Glomerular visceral epithelial cell (primary cell): ENCODE data around the gene DSTYK.
"Not testable (repeated sequence)": the region's sequence is repeated elsewhere in the genome, so short reads cannot be mapped to it uniquely, and the experiment has no call there.

Source experiments
- DNase-seq: peaks from one replicate; pipeline ENCODE4 v3.0.0-alpha.2; 2016; ENCODE audit errors: extremely low spot score

The DSTYK gene

DNA sequence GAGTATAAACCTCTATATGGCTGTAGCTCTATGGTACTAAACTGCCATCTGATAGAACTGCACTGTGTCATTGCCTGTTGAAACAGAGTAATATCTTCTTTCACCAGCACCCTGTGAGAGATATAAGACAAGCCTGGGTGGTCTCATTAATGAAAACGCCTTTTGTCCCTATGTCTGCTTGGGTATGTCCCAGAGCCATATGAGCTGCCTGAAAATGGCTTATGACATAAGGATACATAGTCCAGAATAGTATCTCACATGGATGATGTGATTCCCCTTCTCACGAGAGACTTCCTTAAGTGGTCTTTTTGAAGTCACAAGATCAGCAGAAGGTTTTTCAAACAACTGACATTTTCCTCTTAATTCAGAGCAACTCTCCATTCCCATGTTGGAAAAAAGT, 8.9 kb upstream of the DSTYK start:
- no peak for DNase-seq

GRCh38 chr1:205217418-205217817, 5.9 kb upstream of the DSTYK start:
- no peak for DNase-seq

DNA sequence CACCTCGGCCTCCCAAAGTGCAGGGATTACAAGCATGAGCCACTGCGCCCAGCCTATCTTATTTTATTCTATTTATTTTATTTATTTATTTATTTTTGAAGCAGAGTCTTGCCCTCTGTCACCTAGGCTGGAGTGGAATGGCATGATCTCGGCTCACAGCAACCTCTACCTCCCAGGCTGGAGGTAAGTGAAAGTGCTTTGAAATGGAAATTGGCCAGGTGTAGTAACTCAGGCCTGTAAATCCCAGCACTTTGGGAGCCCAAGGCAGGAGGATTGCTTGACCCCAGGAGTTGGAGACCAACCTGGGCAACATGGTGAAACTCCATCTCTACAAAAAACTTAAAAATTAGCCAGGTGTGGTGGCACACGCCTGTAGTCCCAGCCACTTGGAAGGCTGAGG, 5.1 kb upstream of the DSTYK start:
- no peak for DNase-seq

DNA sequence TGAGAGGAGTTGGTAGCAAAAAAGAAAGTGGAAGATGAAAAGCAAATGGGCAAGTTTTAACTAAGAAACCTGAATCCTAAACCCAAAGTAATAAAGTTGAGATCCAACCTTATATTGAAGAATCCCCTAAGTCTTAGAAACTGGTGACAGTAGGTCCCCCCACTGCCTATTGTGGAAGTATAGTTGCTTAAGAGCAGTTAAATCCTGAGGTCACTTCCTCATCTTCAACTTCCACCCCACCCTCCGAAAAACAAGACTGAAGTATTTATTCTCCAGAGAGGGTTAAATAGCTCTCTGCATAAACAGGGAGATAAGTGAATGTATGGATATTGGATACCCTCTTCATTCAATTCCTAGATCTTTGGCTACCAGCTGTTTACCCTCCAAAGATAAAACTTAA, 3.3 kb upstream of the DSTYK start:
- no peak for DNase-seq

GRCh38 chr1:205211839-205212536, 486 bp upstream of the DSTYK start:
- DNase-seq, result no peak

GRCh38 chr1:205210756-205211168, 740 bp downstream of the DSTYK start:
- peak; percentile 20 for DNase-seq

GRCh38 chr1:205208811-205209210, 2.7 kb downstream of the DSTYK start:
- DNase-seq, result no peak

DNA sequence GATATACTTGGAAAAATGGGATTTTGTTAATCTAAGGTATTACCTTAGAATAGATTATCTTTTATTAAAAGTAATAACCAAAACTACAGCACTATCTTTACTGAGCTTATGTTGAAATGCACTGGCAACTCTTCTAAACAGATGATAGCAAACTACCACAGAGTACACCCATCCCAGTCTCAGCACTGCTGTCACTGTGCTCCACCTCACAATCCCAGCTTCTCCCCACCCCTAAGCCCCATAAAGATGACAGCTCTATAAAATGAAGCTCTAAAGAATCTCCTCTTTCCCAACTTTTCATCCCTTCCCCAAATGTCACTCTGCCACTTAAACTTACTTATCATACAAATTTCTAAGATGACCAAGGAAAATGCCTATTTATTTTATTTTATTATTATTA, 6.4 kb downstream of the DSTYK start:
- DNase-seq, result no peak

DNA sequence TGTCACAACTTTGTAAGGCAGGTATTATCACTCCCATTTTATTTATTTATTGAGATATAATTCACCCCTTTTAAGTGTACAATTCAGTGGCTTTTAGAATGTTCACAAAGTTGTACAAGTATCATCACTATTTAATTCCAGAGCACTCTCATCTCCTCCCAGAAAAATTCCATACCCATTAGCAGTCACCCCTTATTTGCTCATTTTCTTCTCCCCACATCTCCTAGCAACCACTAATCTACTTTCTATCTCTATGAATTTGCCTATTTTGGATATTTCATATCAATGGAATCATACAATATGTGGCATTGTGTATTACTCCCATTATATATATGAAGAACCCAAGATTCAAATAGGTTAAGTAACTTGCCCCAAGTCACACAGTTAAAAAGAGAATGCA, 7.0 kb downstream of the DSTYK start:
- DNase-seq, result no peak

DNA sequence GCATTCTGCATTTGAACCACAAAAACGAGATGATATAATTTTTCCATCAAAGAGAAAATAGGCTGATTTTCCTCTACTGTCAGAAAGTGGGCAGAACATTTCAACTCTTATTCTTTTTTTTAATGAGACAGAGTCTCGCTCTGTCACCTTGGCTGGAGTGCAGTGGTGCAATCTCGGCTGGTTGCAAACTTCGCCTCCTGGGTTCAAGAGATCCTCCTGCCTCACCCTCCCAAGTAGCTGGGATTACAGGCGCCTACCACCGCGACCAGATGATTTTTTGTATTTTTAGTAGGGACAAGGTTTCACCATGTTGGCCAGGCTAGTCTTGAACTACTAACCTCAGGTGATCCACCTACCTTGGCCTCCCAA, 11.6 kb downstream of the DSTYK start:
- no peak for DNase-seq

- no peak for DNase-seq
Observed at GRCh38 chr1:205199090-205199930, 12.2 kb downstream of the DSTYK start.

DNA sequence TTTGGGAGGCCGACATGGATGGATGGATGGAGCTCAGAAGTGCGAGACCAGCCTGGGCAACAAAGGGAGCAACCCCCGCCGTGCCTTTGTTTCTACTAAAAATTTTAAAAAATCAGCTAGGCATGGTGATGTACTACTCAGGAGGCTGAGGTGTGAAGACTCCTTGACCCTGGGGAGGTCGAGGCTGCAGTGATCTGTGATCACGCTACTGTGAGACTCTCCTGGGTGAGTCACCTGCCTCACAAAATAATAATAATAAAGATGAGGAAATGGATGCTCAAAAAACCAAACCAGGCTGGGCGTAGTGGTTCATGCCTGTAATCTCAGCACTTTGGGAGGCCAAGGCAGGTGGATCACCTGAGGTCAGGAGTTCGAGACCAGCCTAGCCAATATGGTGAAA, 19.2 kb downstream of the DSTYK start:
- DNase-seq, result no peak

GRCh38 chr1:205191622-205192021, 19.9 kb downstream of the DSTYK start:
- DNase-seq, result no peak

DNA sequence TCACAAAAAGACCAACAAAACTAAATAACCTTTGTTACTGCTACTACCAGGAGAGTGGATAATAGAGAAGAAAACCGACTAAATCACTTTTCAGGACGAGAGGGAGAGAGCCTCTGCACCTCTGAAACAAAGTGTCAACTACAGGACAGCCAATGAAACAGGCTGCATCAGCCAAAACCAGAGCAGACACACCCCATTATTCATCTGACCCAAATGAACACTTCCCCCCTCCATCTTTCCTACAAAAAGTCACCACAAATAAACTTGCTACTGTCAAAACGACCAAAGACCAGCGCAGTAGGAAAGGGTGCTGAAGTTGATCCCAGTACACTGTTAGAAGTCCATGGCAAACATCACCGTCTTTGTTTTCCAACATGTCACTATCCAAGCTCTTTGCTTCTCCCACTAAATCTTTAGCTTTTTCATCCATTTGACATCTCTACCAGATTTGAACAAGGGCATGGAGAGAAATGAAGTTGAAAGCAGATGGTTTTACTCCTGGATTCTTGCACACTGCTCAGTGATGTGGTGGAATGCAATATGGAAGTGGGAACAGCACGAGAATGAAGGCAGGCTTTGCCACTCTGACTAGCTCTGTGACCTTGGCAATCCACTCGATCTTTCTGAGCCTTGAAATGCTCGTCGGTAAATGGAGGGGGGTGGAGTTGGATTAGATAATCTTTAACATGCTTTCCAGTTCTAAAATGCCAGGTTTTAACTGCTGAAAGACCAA, 20.5 kb downstream of the DSTYK start:
- DNase-seq, result peak; percentile 22

- DNase-seq, result no peak
Observed at GRCh38 chr1:205189131-205189530, 22.4 kb downstream of the DSTYK start.

GRCh38 chr1:205188596-205188995, 22.9 kb downstream of the DSTYK start:
- no peak for DNase-seq

DNA sequence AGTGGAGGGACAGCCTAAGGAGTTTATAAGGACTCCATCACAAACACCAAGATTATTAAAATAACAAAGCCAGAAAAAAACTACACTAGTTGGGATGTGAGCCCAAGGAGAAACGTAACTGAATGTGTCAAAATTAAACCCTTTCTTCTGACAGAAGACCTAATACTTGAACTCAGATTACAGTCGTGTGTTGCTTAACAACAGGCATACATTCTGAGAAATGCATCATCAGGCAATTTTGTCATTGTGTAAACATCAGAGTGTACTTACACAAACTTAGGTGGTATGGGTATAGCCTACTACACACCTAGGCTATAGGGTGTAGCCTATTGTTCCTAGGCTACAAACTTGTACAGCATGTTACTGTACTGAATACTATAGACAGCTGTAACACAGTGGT, 23.4 kb downstream of the DSTYK start:
- DNase-seq, result no peak

DNA sequence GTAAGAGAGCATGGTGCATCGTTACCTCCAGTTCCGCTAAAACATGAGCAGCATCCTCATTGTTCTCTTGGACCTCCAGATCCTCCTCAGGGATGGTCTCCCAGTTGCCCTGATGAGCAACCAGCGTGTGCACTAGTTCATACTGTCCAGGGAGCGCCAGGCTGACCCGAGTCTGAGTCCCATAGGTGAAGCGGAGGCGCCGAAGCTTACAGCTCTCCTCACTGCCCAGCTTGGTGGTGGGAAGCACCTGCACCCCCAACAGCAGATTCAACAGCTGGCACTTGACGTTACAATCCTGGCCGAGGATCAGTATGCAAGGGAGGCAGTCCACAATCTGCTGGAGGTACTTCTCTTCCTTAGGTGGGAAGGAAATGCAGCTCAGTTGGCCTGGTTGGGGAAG, 24.1 kb downstream of the DSTYK start:
- DNase-seq, result no peak

DNA sequence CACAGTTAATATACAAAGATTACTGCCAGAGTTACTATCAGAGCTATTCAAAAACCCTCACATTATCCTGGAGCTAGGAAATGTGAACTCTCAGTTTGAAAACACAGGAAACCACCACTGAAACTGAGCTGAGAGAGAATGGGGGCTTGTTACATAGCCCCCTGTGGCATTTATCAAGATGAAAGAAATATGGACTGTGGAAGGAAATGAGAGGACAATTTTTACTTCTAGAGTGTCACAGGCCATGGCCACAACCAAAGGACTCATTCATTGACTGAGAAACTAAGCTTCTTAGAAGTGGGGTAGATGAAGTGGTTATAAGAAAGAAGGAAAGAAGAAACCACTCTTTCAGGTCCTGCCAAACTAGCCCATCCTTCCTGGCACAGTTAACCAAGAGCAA, 25.3 kb downstream of the DSTYK start:
- no peak for DNase-seq

DNA sequence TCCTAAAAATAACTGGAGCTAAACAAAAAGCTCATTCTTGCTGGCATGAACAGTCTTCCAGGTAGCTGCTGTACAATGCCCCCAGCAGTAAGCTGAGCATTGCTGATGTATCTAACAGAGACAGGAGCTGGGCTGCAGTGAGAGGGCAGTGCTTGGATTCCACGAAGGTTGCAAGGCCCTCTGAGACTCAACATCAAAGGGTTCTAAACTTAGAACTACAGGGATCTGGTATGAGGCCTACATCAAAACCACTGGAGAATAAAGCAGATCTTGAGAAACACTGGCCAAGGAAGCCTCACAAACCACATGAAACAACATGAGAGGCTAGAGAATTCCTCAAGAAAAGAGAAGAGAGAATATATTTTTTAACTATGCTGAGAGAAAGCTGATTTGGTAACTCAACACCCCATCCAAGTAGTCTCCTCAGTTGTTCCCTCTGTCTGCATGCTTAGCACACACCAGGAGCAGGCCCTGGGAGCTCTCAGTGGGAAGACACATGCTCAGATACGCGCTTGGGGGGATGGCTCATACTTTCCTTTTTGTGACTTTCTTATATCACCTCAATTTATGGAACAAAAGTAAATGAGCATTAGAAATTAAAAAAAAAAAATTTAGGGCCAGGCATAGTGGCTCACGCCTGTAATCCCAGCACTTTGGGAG, 27.7 kb downstream of the DSTYK start:
- DNase-seq, result no peak

DNA sequence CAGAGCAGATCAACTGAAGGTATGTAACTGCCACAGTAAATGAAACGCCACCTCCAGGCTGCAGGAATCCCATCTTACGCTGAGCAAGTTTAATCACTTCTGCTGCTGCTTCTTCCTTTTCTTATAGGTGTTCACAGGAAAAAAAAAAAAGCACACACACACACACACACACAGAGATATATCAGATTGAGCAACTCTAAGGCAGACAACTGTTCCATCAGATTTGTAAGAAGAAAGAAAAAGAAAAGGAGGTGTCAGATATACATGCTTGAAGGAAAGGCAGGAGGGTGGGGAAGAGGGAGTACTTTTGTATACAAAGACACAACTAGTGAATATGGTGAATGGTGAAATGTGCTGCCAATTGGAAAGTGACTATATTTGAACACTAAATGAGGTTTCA, 28.6 kb downstream of the DSTYK start:
- DNase-seq, result no peak

GRCh38 chr1:205180331-205180730, 31.2 kb downstream of the DSTYK start:
- not testable (repeated sequence) for DNase-seq
